H9 (cell line): ENCODE data around the gene ORC2. TPM values are rescaled to one million over a fixed set of nuclear protein-coding genes. Genes with fewer than 3 reads are reported as not detected.
A peak's percentile ranks its signal among the peaks of the same experiment; 100 is the strongest.

Experiments used
- DNase-seq: peaks from one replicate; pipeline ENCODE4 v3.0.0-alpha.2; 2017
- H2AFZ ChIP-seq: one replicate; pipeline ENCODE4 v1.6.1; 2013; ENCODE audit warnings: mild to moderate bottlenecking, low read length, control low read depth, moderate library complexity
- H2AK5ac ChIP-seq: 2 replicates; pipeline ENCODE4 v1.6.1; 2013; ENCODE audit warnings: low read length, control low read depth, mixed read lengths; ENCODE audit not compliant: insufficient read length
- H2BK120ac ChIP-seq: one replicate; pipeline ENCODE4 v1.6.1; 2013; ENCODE audit warnings: low read depth, mild to moderate bottlenecking, low read length, control low read depth, inconsistent platforms; ENCODE audit not compliant: poor library complexity, severe bottlenecking
- H2BK12ac ChIP-seq: 2 replicates; pipeline ENCODE4 v1.6.1; 2013; ENCODE audit warnings: low read length, control low read depth, mixed read lengths, low read depth; ENCODE audit not compliant: insufficient read length
- H2BK15ac ChIP-seq: 2 replicates; pipeline ENCODE4 v1.6.1; 2013; ENCODE audit warnings: low read depth, low read length, control low read depth
- H2BK20ac ChIP-seq: one replicate; pipeline ENCODE4 v1.6.1; 2013; ENCODE audit warnings: low read depth, mild to moderate bottlenecking, low read length, control low read depth, inconsistent platforms; ENCODE audit not compliant: poor library complexity, severe bottlenecking
- H2BK5ac ChIP-seq: 2 replicates; pipeline ENCODE4 v1.6.1; 2013; ENCODE audit warnings: low read length, control low read depth, mixed read lengths; ENCODE audit not compliant: insufficient read length
- H3K14ac ChIP-seq: 2 replicates; pipeline ENCODE4 v1.6.1; 2013; ENCODE audit warnings: low read length, control low read depth; ENCODE audit not compliant: insufficient read depth
- H3K18ac ChIP-seq: 2 replicates; pipeline ENCODE4 v1.6.1; 2013; ENCODE audit warnings: low read depth, mild to moderate bottlenecking, mixed read lengths, low read length, control low read depth; ENCODE audit not compliant: insufficient read length
- H3K23ac ChIP-seq: 2 replicates; pipeline ENCODE4 v1.6.1; 2013; ENCODE audit warnings: low read length, control low read depth, mixed read lengths, low read depth; ENCODE audit not compliant: insufficient read length
- H3K23me2 ChIP-seq: 2 replicates; pipeline ENCODE4 v1.6.1; 2013; ENCODE audit warnings: low read depth, mild to moderate bottlenecking, mixed read lengths, low read length, control low read depth; ENCODE audit not compliant: insufficient read length, poor library complexity, severe bottlenecking
- H3K27ac ChIP-seq: 2 replicates; pipeline ENCODE4 v1.5.1; 2013; ENCODE audit warnings: low read length, control low read depth, mixed read lengths, low read depth; ENCODE audit not compliant: insufficient read length
- H3K27me3 ChIP-seq: 2 replicates; pipeline ENCODE4 v1.6.1; 2013; ENCODE audit warnings: low read length, control low read depth, inconsistent platforms; ENCODE audit not compliant: insufficient read depth
- H3K4ac ChIP-seq: 2 replicates; pipeline ENCODE4 v1.6.1; 2013; ENCODE audit warnings: low read depth, mild to moderate bottlenecking, control low read depth, inconsistent platforms, low read length, moderate library complexity
- H3K4me1 ChIP-seq: 2 replicates; pipeline ENCODE4 v1.6.1; 2013; ENCODE audit warnings: low read length, control low read depth, inconsistent platforms; ENCODE audit not compliant: insufficient read depth
- H3K4me2 ChIP-seq: 2 replicates; pipeline ENCODE4 v1.6.1; 2013; ENCODE audit warnings: low read length, control low read depth, mixed read lengths; ENCODE audit not compliant: insufficient read length, insufficient read depth
- H3K56ac ChIP-seq: 2 replicates; pipeline ENCODE4 v1.6.1; 2013; ENCODE audit warnings: low read depth, mild to moderate bottlenecking, mixed read lengths, low read length, control low read depth; ENCODE audit not compliant: insufficient read length
- H3K79me1 ChIP-seq: 2 replicates; pipeline ENCODE4 v1.6.1; 2013; ENCODE audit warnings: low read depth, mild to moderate bottlenecking, moderate library complexity, low read length, control low read depth, inconsistent platforms; ENCODE audit not compliant: insufficient read depth, poor library complexity, severe bottlenecking
- H3K79me2 ChIP-seq: 2 replicates; pipeline ENCODE4 v1.6.1; 2013; ENCODE audit warnings: low read length, control low read depth, inconsistent platforms; ENCODE audit not compliant: insufficient read depth
- H3K9ac ChIP-seq: 2 replicates; pipeline ENCODE4 v1.6.1; 2013; ENCODE audit warnings: low read length, control low read depth, mixed read lengths; ENCODE audit not compliant: insufficient read length; ENCODE audit errors: extremely low read depth
- H3K9me3 ChIP-seq: one replicate; pipeline ENCODE4 v1.6.1; 2013; ENCODE audit warnings: low read depth, low read length, inconsistent platforms; ENCODE audit not compliant: control insufficient read depth
- H3T11ph ChIP-seq: one replicate; pipeline ENCODE4 v1.6.1; 2013; ENCODE audit warnings: mild to moderate bottlenecking, low read length, control low read depth, inconsistent platforms
- H4K20me1 ChIP-seq: one replicate; pipeline ENCODE4 v1.6.1; 2013; ENCODE audit not compliant: control insufficient read depth, insufficient read length, insufficient read depth
- H4K5ac ChIP-seq: 2 replicates; pipeline ENCODE4 v1.6.1; 2013; ENCODE audit warnings: low read depth, mild to moderate bottlenecking, mixed read lengths, low read length, control low read depth; ENCODE audit not compliant: insufficient read length
- H4K8ac ChIP-seq: replicated peaks from 2 replicates; pipeline ENCODE4 v1.6.1; 2013; ENCODE audit warnings: low read length, control low read depth, mixed read lengths, low read depth; ENCODE audit not compliant: insufficient read length
- H4K91ac ChIP-seq: 2 replicates; pipeline ENCODE4 v1.6.1; 2013; ENCODE audit warnings: low read depth, mild to moderate bottlenecking, moderate library complexity, mixed read lengths, low read length, control low read depth; ENCODE audit not compliant: insufficient read length
- H3K27ac Mint-ChIP-seq, 3 experiments: 2 replicates in 2 of 3; 3 replicates in 1 of 3; pipeline ENCODE4 v1.8.0; 2020 to 2021; ENCODE audit warnings: mixed read lengths in 3 of 3, mild to moderate bottlenecking in 1 of 3, moderate library complexity in 1 of 3
- H3K27me3 Mint-ChIP-seq: 2 replicates; pipeline ENCODE4 v1.8.0; 2021; ENCODE audit warnings: low read depth, mild to moderate bottlenecking, moderate library complexity, mixed read lengths
- H3K36me3 Mint-ChIP-seq, 3 experiments: 2 replicates in 2 of 3; 3 replicates in 1 of 3; pipeline ENCODE4 v1.8.0; 2020 to 2021; ENCODE audit warnings: low read depth in 3 of 3, mixed read lengths in 3 of 3; ENCODE audit not compliant: insufficient read depth in 1 of 3
- H3K4me1 Mint-ChIP-seq, 2 experiments: 2 replicates each; pipeline ENCODE4 v1.8.0; 2020; ENCODE audit warnings: mixed read lengths in 2 of 2
- H3K4me3 Mint-ChIP-seq, 2 experiments: 2 replicates in 1 of 2; 3 replicates in 1 of 2; pipeline ENCODE4 v1.8.0; 2020 to 2021; ENCODE audit warnings: mild to moderate bottlenecking in 2 of 2, mixed read lengths in 2 of 2, moderate library complexity in 1 of 2
- H3K9me3 Mint-ChIP-seq, 2 experiments: 2 replicates in 1 of 2; 3 replicates in 1 of 2; pipeline ENCODE4 v1.8.0; 2020; ENCODE audit warnings: mild to moderate bottlenecking in 2 of 2, mixed read lengths in 2 of 2, moderate library complexity in 1 of 2
- WGBS: extraction: QIAGEN DNeasy Blood & Tissue Kit; methylation state at CpG from one replicate; pipeline ENCODE4 v1.1.7; 2013; ENCODE audit warnings: missing lambda C conversion rate, low lambda C conversion rate, mixed read lengths; ENCODE audit not compliant: insufficient read length; ENCODE audit errors: extremely low coverage; 5-methylcytosine and 5-hydroxymethylcytosine counted together
- total RNA-seq: library from RNA; stranded (reverse); gene quantifications from 2 replicates; pipeline ENCODE4 v1.2.1, GENCODE V29; 2021
- TF ChIP-seq, protein P1 (sequence below): fragments of 200-600 bp; sonication (generic); conservative IDR thresholded peaks from 3 replicates; pipeline ENCODE4 v1.8.0; 2021; ENCODE audit warnings: antibody characterized with exemption, mild to moderate bottlenecking

ORC2 gene
- total RNA-seq, 1 experiment from 2014 or later = 65.2 TPM

DNA sequence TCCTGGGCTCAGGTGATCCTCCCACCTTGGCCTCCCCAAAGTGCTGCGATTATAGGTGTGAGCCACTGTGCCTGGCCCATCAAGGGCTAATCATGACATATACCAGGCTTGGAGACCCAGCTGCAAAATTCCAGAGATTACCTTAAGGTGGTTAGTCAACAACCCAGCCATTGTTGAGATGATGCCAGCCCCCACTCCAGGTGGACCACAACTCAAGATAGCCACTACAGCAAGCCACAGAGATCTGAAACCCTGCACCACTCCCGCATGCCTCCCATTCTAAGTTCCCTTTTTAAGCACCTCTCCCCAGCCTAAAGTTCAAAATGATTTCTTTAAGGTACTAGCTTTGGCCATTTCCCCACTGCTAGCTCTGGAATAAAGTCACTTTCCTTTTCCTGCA, 94.4 kb downstream of the ORC2 start:
- no peak overlapping the region for H4K8ac ChIP-seq
- H3K9me3 Mint-ChIP-seq = no peaks in the 10 kb centered on the region
- no peak overlapping the region for H3K56ac ChIP-seq
- DNase-seq = no peak
- H3K27ac ChIP-seq = no peak overlapping the region
- H2AFZ ChIP-seq = no peak overlapping the region
- no peak overlapping the region for H3K9ac ChIP-seq
- H3K4ac ChIP-seq = no peak overlapping the region
- no peak overlapping the region for H3K4me2 ChIP-seq
- peaks cover 2 to 21% (median 16%) of the 10 kb centered on the region in 3 experiments; a peak in 6 of 7 replicates for H3K36me3 Mint-ChIP-seq
- H4K5ac ChIP-seq = no peak overlapping the region
- H3K4me1 Mint-ChIP-seq = peaks cover 2% of the 10 kb centered on the region in 2 experiments; a peak in 3 of 4 replicates
- no CpG with 5 or more reads among the region's 2 CpGs for WGBS
- H3K27me3 ChIP-seq = no peaks in the 10 kb centered on the region
- no peak overlapping the region for H3K18ac ChIP-seq
- no peak overlapping the region for H2BK120ac ChIP-seq
- H2BK20ac ChIP-seq = no peak overlapping the region
- H3K79me1 ChIP-seq = no peaks in the 10 kb centered on the region
- no peak overlapping the region for H3T11ph ChIP-seq
- no peaks in the 10 kb centered on the region for H3K4me1 ChIP-seq
- TF ChIP-seq, protein P1, sequence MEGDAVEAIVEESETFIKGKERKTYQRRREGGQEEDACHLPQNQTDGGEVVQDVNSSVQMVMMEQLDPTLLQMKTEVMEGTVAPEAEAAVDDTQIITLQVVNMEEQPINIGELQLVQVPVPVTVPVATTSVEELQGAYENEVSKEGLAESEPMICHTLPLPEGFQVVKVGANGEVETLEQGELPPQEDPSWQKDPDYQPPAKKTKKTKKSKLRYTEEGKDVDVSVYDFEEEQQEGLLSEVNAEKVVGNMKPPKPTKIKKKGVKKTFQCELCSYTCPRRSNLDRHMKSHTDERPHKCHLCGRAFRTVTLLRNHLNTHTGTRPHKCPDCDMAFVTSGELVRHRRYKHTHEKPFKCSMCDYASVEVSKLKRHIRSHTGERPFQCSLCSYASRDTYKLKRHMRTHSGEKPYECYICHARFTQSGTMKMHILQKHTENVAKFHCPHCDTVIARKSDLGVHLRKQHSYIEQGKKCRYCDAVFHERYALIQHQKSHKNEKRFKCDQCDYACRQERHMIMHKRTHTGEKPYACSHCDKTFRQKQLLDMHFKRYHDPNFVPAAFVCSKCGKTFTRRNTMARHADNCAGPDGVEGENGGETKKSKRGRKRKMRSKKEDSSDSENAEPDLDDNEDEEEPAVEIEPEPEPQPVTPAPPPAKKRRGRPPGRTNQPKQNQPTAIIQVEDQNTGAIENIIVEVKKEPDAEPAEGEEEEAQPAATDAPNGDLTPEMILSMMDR = no peak
- no peaks in the 10 kb centered on the region for H4K20me1 ChIP-seq
- no peak overlapping the region for H3K14ac ChIP-seq
- H2BK12ac ChIP-seq = no peak overlapping the region
- no peak overlapping the region for H2AK5ac ChIP-seq
- no peak overlapping the region for H4K91ac ChIP-seq
- no peak overlapping the region for H2BK15ac ChIP-seq
- peaks cover 7% of the 10 kb centered on the region for H3K23me2 ChIP-seq
- no peaks in the 10 kb centered on the region for H3K27me3 Mint-ChIP-seq
- no peak overlapping the region for H2BK5ac ChIP-seq
- H3K4me3 Mint-ChIP-seq = no peak overlapping the region
- no peak overlapping the region for H3K23ac ChIP-seq
- H3K79me2 ChIP-seq = no peaks in the 10 kb centered on the region
- no peaks in the 10 kb centered on the region for H3K9me3 ChIP-seq
- 0 out of 7 replicates have a peak overlapping the region, but pooled peaks of 1 of the 3 experiments have one; percentile 4 for H3K27ac Mint-ChIP-seq
